Activated CD4-positive, alpha-beta T cell treated with anti-CD3 and anti-CD28 coated beads, Interleukin-2, Interleukin-6, amounts not matched to agents 100 ng/mL and 50 ng/mL, durations not matched to agents 16 hours and 8 hours (primary cell): ENCODE results near the gene AMIGO1.
A peak's percentile ranks its signal among the peaks of the same experiment; 100 is the strongest.

ENCODE experiments used
- DNase-seq: peaks from one replicate; pipeline ENCODE4 v3.0.0-alpha.2; 2020

The AMIGO1 gene, protein sequence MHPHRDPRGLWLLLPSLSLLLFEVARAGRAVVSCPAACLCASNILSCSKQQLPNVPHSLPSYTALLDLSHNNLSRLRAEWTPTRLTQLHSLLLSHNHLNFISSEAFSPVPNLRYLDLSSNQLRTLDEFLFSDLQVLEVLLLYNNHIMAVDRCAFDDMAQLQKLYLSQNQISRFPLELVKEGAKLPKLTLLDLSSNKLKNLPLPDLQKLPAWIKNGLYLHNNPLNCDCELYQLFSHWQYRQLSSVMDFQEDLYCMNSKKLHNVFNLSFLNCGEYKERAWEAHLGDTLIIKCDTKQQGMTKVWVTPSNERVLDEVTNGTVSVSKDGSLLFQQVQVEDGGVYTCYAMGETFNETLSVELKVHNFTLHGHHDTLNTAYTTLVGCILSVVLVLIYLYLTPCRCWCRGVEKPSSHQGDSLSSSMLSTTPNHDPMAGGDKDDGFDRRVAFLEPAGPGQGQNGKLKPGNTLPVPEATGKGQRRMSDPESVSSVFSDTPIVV

DNA sequence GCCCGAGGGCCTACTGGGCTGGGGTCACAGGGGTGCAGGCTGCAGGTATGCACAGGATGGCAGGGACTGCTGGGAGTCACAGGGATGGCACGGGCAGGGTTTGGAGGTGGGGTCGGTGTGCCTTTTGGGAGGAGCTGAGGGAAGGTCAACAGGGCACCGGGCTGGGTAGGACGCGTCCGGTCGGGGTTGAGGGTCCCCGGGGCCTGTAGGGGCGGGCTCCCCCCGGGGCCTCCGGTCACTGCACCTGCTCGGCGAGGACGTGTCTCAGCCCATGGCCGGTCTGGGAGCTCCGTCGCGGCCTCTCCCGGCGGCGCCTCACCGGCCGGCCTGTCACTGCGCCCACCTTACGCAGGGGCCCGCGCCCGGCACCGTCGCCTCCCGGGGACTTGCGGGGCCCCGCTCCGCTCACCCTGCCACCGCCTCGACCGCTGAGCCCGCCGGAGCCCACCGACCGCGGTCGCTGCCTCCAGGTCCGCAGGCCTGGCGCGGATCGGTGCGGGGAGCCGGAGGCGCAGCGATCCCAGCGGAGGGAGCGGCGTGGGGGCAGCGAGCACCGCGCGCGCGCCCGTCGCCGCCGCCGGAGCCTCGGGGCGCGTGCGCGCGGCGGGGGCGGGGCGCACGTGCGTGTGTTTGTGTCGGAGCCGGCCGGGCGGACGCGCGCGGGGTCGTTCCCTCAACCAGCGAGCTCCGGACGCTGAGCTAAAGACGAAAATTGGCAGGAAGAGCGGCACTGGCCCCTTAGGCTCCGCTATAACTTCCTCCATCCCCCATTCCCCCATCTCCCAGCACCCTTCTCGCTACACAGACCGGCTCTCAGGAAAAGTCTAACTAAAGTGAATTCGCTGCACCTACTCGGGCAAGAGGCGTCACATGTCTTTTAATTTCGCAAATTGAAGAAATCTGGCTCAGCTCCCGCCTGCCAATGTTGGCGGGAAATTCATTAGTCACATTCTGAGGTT lies at the start of gene AMIGO1:
TSS of gene AMIGO1 (minus strand) at position 552 of the 959 bp plus-strand sequence. CDS start 815 bp downstream, outside the sequence.
- peak; percentile 56 for DNase-seq

- DNase-seq = no peak
Measured at GRCh38 chr1:109557520-109557919, 48.0 kb upstream of the AMIGO1 start.

DNA sequence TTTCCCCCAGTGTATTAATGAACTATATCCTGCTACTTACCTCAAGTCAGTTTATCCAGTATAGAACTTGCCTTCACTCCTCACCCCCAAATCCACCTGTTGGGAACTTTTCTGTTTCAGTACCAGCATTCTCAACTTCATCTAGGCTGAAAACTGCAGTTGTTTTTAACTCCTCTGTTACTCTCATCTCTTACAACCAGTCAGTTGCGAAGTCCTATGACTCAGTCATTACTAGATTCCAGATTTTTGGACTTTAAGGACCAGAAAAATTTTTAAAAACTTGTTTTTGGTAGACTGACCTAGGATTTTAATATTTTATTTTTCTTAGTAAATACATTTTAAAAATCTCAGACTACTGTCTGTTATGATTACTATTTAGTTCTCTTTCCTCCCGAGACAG lies 47.0 kb upstream of the AMIGO1 start:
- DNase-seq = no peak

DNA sequence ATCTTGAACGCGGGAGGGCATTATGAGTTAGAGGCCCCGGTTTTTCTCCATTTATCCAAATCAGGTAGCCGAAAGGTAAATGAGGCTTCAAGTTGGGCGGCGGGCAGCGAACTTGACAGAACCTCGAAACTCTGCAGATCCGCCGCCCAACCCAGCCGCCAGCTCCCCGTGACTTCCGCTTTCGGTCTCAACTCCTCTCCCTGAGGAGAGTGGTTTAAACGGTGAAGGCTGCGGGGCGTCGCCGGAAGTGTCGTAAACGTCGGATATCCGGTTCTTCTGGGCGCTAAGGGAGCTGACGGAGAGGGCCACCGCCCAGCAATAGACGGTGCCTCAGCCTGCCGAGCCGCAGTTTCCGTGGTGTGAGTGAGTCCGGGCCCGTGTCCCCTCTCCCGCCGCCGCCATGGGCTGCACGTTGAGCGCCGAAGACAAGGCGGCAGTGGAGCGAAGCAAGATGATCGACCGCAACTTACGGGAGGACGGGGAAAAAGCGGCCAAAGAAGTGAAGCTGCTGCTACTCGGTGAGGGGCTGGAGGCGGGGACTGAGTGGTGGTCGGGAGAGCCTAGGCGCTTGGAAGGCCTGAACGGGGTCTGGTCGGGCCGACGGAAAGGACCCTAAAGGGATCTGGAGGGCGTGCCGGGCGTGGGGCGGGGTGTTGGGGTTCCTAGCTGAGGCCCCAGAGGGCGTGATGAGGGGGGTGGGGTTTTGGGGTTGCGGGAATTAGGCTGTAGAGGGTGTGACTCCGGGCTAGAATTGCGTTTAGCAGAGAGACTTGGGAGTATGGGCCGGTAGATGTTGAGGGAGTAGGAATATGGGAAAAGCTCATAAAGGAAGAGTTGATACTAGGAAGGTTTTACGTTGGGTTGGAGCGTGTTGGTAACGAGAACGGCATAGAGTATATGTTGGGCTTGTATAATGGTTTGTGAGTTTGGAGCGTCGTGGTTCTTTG lies 39.1 kb upstream of the AMIGO1 start, which contains the start of gene GNAI3:
TSS of gene GNAI3 (plus strand) at position 295 of the 947 bp plus-strand sequence. CDS start at position 401, 106 bp downstream.
- DNase-seq = peak; percentile 96

DNA sequence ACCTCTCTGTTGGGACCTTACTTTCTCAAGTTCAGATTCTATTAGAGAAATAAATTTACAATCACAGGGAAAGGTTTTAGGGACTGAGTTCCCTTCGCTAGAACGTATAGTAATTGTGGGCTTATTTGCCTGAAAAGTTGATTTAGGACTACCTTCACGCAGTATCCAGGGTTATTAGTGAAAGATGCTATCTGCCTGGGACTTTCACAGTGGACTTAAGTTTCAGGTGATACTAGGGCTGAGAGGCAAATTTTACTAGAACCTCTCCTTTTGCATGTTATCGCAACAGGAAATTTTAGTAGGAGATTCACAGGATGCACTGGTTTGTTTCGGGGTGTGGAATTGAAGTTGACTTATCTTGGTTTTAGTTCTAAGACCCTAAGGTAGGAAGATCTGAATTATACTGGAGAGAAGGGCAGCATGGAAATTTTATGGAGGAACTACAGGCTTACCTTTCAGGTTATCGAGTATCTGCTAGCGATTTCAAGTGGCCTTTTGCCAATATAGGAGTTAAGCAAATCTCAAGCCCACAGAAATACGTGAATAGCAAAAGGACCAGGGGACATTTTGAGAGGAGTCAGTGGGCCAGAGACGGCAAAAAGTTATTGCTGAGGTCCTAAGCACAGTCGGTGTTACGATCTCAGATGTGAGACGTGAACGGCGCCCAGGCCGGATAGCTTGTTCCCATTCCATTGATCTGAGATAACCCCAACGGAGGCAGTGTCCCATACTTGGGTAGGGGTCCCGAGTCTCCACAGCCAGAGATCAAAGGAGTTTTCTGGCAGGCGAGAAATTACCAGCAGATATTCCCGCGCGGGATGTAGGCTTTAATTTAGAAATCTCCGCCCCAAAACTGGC lies 38.2 kb upstream of the AMIGO1 start:
- peak; percentile 23 for DNase-seq

DNA sequence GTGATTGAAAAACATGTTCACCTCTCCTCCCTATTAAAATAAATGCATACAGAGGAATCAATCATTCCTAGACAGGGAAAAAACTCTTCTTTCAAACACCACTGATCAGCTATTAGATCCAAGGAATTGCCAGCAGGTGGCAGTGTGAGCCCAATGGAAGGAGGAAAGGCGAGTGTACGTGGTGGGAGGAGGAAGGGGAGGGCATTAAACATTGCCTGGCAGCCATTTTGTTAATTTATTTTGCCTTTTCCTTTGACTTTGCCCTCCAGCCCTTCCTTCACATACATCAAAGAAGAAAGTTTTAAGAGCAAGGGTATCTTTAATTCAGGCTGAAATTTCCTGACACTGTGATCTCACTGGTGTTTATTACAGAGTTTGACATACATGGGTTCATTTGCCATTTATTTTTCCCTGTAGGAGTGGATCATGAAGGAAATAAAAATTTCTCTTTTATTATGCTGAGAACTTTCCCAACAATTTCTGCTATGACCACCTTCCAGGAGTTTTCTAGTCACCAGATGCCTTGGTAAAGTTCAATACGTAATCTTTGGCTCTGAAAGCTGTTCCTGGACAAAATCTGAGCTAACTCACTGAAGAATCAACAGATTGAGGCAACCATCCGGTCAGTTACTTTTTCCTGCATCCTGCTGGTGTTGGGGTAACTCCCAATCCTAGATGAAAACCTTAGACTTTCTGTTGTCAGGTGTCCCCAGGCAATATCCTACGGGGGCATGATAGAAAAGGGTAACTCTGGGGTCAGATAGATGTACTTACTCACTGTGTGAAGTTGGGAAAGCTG lies 37.0 kb upstream of the AMIGO1 start:
- DNase-seq = peak; percentile 93

DNA sequence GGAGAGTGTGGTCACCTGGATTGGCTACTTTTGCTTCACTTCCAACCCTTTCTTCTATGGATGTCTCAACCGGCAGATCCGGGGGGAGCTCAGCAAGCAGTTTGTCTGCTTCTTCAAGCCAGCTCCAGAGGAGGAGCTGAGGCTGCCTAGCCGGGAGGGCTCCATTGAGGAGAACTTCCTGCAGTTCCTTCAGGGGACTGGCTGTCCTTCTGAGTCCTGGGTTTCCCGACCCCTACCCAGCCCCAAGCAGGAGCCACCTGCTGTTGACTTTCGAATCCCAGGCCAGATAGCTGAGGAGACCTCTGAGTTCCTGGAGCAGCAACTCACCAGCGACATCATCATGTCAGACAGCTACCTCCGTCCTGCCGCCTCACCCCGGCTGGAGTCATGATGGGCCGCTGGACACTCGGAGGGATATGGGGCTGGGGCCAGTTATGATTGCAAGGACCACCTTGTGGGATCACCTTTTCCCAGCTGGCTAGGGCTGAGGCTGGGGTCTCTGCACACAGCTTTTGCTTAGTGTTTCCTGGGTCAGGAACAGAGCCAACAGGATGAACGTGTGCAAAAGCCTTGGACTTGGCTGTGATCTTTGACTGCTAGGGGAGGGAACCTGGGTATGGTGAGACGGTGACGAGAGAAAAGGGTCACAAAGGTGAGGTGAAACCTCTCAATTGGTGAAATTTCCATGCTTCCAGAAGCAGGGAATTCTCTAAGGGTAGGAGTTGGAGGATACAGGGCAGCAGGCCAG lies 34.6 kb upstream of the AMIGO1 start:
- no peak for DNase-seq

GRCh38 chr1:109543283-109543987 lies 33.9 kb upstream of the AMIGO1 start:
- DNase-seq = no peak

GRCh38 chr1:109542657-109543056 lies 33.1 kb upstream of the AMIGO1 start:
- DNase-seq = no peak

GRCh38 chr1:109541102-109541501 lies 31.6 kb upstream of the AMIGO1 start:
- no peak for DNase-seq

DNA sequence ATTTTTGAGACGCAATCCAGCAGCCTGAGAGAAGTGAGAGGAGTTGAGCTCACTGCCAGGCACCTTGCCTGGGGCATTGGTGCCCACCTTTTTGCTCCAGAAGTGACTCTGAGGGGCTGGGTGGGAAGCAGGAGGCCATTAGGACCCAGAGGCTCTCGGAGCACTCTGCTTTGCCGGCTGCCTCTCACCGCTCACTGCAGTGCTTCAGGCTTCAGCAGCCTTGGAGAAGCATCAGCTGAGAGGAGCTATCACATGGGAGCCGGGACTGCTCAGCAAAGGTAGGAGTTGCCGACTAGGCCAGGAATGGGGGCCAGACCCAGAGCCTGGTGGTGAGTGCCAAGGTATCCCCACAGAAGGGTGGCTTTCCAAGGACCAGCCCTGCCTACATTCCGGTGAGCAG lies 30.1 kb upstream of the AMIGO1 start, which contains the start of gene GPR61:
TSS of gene GPR61 (plus strand) at position 197 of the 400 bp plus-strand sequence. CDS start 3,151 bp downstream, outside the sequence.
- no peak for DNase-seq

- DNase-seq = no peak
Measured at GRCh38 chr1:109538827-109539555, 29.5 kb upstream of the AMIGO1 start.

- DNase-seq = no peak
Measured at GRCh38 chr1:109537450-109538178, 28.1 kb upstream of the AMIGO1 start.

DNA sequence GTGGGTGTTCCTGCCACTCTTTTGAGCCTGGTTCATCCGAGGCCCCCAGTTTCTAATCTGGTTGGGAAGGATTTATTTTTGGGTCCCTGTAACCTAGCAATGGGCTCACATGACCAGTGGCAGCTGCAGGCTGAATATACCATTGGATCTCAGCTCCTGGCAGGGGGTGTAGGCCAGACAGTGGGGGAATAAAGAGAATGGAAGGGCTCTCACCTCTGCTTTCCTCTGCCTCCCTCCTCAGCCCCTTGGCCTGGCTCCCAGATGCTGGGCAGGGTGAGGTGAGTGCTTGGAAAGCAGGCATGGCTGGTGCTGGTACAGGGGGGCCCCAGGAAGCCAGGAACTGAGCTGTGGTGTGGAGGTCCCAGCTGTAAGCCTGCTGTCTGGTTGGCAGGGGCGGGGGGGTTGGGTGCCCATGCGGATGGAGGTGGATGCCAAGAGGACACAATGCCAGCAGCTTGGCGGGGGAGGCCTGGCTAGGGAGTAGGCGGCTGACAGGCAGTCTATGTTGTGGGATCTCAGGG lies 26.5 kb upstream of the AMIGO1 start:
- no peak for DNase-seq

DNA sequence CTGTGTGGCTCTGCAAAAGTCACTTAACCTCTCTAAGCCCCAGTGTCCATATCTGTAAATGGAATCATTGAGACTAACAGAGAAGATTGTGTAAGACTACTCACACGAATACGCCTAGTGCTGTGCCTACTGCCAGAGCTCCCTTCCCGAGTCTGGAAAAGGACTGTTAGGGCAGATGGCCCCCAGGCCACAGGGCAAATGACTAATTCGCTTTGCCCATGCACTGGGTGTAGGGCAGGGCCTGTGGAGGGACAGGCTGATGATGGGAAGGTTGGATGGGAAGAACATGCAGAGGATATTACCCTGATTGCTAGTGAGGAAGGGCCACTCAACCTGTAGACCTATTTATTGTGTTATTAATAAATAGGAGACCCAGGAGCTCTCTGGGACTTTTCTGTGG lies 26.0 kb upstream of the AMIGO1 start:
- DNase-seq = no peak

DNA sequence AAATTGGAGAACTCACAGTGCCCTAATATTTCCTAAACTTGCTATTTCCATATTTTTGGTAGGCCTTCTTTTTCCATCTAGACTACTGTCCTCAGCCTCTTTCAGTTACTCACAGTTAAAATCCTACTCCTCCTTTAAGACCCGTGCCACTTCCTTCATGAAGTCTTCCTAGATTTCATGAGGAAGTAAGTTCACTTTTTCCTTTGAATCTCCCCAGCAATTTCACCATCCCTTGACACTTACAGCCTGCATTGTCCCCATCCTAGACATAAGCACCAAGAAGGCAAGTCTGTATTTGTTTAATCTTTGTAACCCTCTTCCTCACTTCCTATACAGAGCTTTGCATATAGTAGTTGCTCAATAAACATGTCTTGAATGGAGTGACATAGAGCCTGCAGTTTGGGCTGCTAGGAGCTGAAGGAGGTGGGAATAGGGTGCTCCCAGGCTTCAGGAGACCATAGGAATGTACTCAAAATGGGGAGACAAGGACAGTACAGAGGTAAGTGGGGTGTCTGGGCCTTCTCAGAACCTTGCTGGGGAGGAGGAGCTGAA lies 24.9 kb upstream of the AMIGO1 start:
- no peak for DNase-seq
